Measurements from ENCODE around the gene ZNF77. TPM values are rescaled to one million over a fixed set of nuclear protein-coding genes. Genes with fewer than 3 reads are reported as not detected.

Gene ZNF77
- total RNA-seq, 1 donor from 2014 or later = 5.8 TPM

- Mint-ChIP-seq H3K9me3 (no peaks in the 10 kb centered on the region), H3K36me3 (no peaks in the 10 kb centered on the region), H3K27me3 (peaks cover 10% of the 10 kb centered on the region), H3K4me3 (no peak overlapping the region), H3K4me1 (ENCODE audit: unreplicated experiment) (peaks cover 26% of the 10 kb centered on the region), H3K27ac (no peak overlapping the region)
- TF ChIP-seq CTCF (conservative IDR thresholded peaks at IDR 0.05) = no peak
- DNase-seq (ENCODE audit: extremely low spot score, unreplicated experiment) = no peak
These were observed 43.0 kb upstream of the ZNF77 start for GRCh38 chr19:2987797-2988196.

DNA sequence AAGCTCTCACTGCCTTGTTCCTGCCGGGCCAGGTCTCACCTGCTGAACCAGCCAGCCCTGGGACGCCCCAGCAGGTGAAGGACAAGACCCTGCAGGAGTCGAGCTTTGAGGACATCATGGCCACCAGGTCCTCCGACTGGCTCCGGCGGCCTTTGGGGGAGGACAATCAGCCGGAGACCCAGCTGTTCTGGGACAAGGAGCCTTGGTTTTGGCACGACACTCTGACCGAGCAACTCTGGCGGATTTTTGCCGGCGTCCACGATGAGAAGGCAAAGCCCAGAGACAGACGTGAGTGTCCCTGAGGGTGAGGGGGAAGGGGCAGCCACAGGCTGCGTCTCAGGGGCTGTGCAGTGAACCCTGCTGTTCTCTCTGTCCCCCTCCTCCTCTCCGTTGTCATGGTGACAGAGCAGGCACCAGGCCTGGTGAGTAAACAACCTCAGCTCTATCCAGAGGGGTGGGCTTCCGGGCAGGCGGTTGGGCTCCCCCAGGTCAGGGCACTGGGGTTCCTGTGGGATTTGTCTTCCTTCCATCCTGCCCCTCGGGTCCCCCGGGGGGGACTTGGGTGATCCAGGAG is 42.3 kb upstream of the ZNF77 start:
- peak overlapping the region; percentile 34 for H3K27ac Mint-ChIP-seq
- H3K4me3 Mint-ChIP-seq = peak overlapping the region; percentile 71
- TF ChIP-seq CTCF (conservative IDR thresholded peaks at IDR 0.05) = no peak
- no peaks in the 10 kb centered on the region for H3K9me3 Mint-ChIP-seq
- no peaks in the 10 kb centered on the region for H3K36me3 Mint-ChIP-seq
- H3K4me1 Mint-ChIP-seq (ENCODE audit: unreplicated experiment) = peaks cover 26% of the 10 kb centered on the region
- H3K27me3 Mint-ChIP-seq = peaks cover 10% of the 10 kb centered on the region
- no peak for DNase-seq (ENCODE audit: extremely low spot score, unreplicated experiment)

DNA sequence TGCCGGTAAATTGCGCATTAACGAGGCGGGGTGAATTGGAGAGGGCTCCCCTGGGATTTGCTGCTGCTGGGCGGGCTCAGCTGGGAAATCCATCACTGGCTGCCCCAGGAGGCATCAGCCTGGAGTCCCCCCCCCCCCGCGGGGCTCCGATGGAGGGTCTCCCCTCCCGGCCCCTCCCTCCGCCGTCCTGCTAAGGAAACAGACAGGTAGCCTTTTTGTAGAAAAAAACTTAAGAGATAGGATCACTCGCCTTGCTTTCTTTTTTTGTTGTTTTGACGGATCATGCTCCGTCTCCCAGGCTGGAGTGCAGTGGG is 39.4 kb upstream of the ZNF77 start:
- peaks cover 33% of the 10 kb centered on the region for H3K4me1 Mint-ChIP-seq (ENCODE audit: unreplicated experiment)
- H3K36me3 Mint-ChIP-seq = no peaks in the 10 kb centered on the region
- H3K27me3 Mint-ChIP-seq = peaks cover 14% of the 10 kb centered on the region
- H3K27ac Mint-ChIP-seq = peak overlapping the region; percentile 58
- DNase-seq (ENCODE audit: extremely low spot score, unreplicated experiment) = no peak
- no peak for TF ChIP-seq CTCF (conservative IDR thresholded peaks at IDR 0.05)
- H3K4me3 Mint-ChIP-seq = peak overlapping the region; percentile 78
- no peaks in the 10 kb centered on the region for H3K9me3 Mint-ChIP-seq

DNA sequence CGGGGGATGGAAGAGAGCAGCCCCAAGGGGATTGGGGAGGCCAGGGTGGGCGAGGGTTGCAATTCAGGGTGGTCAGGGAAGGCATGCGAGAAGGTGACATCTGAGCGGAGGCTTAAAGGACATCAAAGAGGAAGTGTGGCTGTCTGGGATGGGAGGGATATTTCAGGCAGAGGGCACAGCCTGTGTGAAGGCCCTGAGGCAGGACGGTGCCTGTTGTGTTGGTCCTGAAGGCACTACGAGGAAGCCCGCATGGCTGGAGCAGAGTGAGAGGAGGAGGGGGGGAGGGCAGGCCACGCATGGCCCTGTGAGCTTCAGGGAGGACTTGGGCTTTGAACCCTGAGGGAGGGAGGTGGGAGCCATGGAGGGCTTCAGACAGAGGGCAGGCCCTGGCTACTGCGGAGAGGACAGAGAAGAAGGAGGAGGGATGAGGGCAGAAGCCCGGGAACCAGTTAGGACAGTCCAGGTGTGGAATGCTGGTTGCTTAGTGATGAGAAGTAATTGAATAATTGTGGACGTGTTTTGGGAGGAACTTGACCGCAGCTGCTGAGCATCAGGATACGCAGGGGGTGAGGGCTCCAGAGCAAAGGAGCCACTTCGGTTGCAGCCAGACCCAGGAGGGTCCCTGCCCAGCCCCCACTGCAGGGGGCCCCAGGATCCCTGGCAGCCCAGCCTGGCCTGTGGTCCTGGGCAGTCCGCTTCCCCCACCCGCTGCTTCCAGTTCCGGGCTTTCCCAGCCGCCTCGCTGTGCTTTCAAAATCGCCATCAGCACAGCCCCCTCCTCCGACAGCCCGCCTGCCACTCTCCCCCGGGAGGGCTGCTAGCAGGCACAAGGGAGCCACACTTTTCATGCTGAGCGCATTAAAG is 38.8 kb upstream of the ZNF77 start:
- peak overlapping the region; percentile 79 for H3K27ac Mint-ChIP-seq
- DNase-seq (ENCODE audit: extremely low spot score, unreplicated experiment) = peak; percentile 79

GRCh38 chr19:2982983-2983350 is 38.2 kb upstream of the ZNF77 start:
- H3K4me3 Mint-ChIP-seq = peak overlapping the region; percentile 67
- no peak for TF ChIP-seq CTCF (conservative IDR thresholded peaks at IDR 0.05)
- no peaks in the 10 kb centered on the region for H3K36me3 Mint-ChIP-seq
- no peak for DNase-seq (ENCODE audit: extremely low spot score, unreplicated experiment)
- peaks cover 10% of the 10 kb centered on the region for H3K27me3 Mint-ChIP-seq
- no peaks in the 10 kb centered on the region for H3K9me3 Mint-ChIP-seq
- peak overlapping the region; percentile 79 for H3K27ac Mint-ChIP-seq
- peaks cover 30% of the 10 kb centered on the region for H3K4me1 Mint-ChIP-seq (ENCODE audit: unreplicated experiment)

More for the DNA sequence above, 38.8 kb upstream of the ZNF77 start:
- Mint-ChIP-seq H3K4me3 (peak overlapping the region; percentile 67), H3K4me1 (ENCODE audit: unreplicated experiment) (peaks cover 31% of the 10 kb centered on the region), H3K36me3 (no peaks in the 10 kb centered on the region), H3K9me3 (no peaks in the 10 kb centered on the region), H3K27me3 (peaks cover 11% of the 10 kb centered on the region)
- no peak for TF ChIP-seq CTCF (conservative IDR thresholded peaks at IDR 0.05)
